Stimulated activated CD8-positive, alpha-beta memory T cell treated with anti-CD3 and anti-CD28 coated beads, Interleukin-12 subunit alpha, Interleukin-12 subunit beta, amount 100 ng/mL, for 1 hour (primary cell): Measurements from ENCODE around the gene USPL1.
"Not testable (repeated sequence)": the region's sequence is repeated elsewhere in the genome, so short reads cannot be mapped to it uniquely, and the experiment has no call there.

Experiments used
- DNase-seq: peaks from one replicate; pipeline ENCODE4 v3.0.0-alpha.2; 2020; ENCODE audit warnings: low read depth

Gene USPL1

DNA sequence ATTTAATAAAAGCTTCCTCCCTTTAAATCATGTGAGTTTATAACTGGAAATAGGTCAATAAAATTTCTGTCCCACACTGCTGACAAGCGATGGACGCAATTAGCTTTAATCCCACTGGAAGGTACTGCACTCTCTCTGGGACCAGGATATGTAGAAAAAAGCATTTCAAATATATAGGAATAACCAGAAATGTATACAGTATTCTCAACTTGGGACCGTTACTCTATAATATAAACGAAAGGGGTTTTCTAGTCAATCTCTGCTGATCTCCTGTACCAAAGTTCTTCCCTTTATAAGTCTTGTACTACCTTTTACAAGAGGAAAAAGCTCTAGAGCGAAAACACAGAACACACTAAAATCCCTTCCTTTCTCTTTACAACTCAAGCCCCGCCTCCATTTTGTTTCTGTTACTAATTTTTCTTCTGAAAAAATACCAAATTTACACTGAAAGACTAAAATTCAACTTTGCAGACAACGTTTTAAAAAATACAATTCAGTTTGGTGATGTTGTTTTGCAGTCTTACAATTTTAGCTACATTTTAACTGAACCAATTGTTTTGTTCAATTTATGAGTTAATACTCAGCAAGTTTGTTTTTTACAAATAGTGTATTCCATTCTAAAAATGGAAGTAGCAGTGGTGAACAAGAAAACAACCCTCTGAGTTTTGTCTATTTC is 1.7 kb upstream of the USPL1 start:
- no peak for DNase-seq

DNA sequence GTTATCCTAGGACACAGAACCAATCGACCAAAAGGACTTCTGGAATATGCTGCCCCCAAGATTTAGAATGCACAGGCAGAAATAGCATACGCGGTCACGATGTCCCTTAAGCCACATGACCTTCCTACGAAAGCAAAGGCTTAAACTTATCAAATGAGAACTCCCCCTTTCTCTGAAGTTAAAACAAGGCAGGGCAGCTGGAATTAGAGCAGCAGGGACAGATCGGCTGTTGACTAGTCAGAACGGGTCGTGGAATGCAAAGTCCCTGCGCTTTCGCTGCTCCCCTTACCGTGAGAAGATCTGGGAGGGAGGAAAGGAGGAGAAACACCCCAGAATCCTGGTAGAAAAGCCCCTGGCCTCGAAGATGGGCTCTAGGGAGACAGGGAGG is 799 bp upstream of the USPL1 start:
- DNase-seq, result no peak

DNA sequence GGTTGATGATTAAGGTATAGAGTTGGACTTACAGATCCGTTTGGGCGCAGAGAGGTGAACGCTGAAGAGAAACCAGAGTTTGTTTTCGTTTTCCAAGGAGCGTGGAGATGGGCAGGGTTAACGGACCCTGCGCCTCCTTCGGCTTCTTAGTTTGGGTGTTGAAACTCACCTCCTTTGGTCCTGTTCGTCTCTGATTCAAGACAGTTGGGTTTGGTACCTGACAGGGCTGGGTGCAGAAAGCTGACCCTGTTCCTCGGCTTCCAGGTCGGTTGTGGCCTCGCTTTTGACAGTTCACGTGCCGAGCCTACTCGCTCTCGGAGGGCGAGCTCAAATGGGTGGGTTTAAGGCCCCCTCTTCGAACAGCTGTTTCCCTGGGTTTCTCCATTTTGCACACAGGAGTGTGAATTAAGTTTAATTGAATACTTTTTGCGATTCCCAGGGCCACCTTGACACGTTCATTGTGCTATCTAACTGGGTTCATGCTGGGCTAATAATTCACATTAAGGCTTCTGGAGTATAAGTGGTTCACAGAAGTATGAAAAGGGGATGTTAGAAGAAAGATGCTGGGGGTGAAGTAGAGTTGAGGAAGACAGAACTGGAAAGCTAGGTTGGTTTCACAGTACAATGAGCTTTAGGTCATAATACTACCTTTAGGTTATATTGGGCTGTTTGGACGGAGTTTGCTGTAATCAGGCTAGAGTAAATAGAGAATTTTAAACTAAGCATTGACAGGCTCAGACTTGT is 638 bp downstream of the USPL1 start:
- DNase-seq, result no peak

DNA sequence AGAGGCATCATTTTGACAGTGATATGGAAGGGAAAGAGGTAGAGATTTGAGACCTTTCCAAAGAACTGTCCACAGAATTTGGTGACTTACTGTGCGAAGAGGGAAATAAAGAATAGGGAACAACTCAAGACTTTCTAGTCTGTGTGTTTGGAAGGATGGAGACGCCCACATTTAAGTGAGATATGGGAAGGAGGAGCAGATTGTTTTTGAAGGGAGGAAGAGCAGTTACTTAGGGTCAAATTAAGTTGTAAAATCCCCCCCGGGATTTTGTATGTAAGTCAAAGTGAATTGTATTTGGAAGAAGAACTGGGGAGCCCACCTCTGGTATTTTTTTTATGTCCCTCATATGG is 1.2 kb downstream of the USPL1 start:
- no peak for DNase-seq

DNA sequence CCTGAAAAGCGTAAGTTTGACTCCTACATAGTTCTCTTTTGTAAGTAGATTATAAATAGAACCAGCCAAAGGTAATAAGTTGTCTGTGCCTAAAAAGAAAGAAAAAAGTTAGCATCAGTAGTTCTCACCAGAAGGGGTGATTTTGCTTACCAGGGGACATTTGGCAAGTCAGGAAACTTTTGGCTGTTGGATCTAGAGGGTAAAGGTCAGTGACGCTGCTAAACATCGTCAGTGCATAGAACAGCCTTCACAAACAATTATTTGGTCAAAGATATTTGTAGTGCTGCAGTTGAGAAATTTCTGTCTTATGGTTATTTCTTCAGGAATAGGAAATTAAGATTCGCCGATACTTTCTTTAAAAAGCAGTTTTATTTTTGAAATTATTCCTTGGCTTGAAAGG is 2.0 kb downstream of the USPL1 start:
- no peak for DNase-seq

DNA sequence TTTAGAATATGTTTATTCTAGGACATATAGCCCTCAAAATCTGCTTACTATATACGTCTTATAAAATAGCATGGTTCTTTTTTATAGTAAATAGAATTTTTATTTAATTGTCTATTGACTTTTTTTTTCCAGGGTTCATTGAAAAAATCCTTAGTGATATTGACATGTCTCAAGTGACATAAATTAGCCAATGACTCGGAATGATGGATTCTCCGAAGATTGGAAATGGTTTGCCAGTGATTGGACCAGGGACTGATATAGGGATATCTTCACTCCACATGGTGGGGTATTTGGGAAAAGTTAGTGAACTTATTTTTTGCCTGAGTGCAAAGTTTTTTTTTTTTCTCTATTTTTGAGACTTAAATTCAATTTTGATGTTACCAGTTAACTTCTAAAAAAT is 3.2 kb downstream of the USPL1 start:
- no peak for DNase-seq

DNA sequence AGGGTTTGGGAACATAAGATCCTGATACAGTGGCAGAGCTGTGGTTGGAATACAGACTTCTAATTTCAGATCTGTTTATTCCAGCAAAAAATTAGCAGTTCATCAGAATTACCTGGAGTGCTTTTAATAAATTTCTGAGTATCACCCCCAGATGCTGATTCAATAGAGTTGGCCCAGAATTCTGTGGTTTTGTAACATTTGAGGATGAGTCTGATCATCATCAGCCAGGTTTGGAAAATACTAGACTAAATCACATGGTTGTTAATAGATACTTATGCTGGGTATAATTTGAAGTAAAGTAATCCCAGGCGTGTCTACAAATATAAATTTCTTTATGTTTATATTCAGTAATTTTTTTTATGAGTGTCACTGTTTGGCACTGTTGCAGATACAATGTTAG is 4.8 kb downstream of the USPL1 start:
- DNase-seq, result no peak

DNA sequence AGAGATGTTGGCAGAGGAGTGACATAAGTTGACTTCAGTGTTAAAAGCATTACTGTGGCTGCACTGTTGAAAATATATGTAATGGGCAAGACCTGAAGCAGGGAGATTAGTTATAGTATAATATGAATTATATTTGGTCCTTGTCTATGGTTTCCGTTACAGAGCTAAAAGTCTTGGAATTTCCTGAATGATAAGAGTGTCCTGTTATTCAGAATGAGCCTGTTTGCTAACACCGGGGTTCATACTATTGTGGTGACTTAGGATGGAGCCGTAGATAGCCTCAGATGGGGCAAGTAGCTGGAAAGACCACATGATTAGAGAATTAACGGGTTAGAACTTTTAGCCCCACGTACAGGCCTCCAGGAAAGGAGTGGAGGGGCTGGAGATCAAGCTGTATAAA is 5.7 kb downstream of the USPL1 start:
- DNase-seq, result no peak

DNA sequence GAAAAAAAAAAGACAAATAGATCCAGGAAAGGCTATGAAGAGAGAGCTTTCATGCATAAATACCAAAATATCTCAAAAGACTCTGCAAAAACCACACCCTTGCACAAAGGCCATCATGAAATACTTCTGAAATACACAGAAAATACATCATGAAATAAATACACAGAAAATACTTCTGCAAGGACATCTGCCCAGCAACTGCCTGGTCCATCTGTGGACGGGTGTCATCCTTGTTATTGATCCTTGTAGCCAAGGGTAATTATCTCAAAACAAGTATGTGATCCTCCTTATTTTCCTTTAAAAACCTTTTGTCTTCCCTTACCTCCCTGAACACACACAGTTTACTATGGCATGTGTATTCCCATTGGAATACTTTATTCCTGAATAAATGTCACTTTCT is 6.9 kb downstream of the USPL1 start:
- DNase-seq, result no peak

DNA sequence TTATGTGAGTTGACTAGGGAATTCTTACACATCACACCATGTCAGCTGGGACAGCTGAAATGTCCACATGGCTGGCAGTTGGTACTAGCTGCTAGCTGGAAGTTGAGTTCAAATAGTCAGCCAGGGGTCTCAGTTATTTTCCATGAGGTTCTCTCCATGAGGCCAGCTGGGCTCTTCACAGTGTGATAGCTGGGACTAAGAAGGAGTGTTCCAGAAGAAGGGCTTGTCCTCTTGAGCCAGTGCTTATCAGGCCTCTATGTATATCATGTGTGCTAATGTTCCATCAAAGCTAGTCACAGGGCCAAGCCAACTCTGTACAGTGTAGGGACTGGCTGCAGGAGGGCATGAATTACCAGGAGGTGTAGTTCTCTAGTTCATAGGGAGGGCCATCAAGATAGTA is 11.8 kb downstream of the USPL1 start:
- DNase-seq, result no peak

DNA sequence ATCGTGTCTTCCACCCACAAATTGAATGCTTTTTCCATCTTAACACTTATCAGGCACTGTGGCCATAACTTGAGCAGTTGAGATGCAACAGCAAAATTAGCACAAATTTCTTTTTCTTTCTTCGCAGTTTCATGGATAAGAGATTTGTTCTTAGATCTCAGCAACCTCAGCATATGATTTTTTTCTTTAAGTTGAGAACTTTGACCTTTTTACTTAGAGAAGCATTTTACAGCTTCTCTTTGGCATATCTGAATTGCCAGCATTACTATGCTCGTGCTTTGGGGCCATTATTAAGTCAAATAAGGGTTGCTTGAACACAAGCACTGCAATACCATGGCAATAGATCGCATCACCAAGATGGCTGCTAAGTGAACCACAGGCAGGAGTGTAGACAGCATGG is 16.1 kb downstream of the USPL1 start:
- DNase-seq, result no peak

DNA sequence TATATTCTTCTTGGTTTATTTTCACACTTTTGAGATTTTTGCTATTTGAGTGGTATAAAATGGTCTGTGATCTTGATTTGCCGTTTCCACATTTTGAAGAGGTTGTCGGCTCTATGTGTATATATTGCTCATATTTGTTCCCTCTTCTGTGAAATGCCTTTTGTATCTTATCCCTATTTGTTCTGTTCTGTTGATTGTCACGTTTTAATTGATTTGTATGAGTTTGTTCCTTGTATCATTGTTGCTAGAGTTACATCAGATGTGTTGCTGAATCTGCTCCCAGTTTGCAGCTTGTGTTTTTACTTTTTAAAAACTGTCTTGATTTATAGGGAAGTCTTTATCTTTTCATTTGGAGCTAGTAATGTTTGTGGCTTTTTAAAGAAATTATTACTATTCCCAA is 17.1 kb downstream of the USPL1 start:
- DNase-seq, result no peak

DNA sequence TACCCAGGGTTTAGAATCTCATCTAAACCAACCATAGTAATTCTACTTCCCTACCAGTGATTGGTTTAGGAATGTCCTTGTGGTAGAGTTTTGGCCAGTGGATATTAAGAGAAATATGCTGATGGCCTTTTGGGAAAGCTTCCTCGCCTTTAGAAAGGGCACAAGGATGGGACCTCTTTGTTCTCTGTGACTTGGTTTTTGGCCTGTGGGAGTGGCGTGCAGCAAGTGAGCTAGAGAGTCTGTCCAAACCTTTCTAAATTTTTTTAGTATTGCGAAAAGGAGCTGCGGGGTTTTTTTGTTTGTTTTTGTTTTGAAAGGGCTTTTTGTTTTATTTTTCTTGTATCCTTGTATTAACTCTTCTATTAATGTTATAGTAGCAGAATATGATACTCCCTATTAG is 20.6 kb downstream of the USPL1 start:
- no peak for DNase-seq

DNA sequence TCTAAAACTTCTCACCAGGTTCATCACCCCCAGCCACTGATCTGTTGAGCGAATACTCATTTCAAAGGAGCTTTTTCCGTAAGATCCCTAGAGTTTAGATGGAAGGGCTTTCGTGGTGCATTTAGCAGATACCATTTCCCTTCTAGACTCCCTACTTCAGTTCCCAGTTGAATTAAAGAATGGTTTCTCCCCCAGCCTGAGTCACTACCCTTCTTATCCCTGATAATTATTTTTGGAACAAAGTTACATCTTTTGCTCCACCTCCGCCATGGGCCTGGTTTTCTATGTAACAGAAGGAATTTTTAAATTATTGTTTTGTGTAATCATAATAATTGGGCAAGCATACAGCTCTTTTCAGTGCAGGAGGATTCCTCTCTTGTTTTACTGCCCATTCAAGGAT is 22.0 kb downstream of the USPL1 start:
- DNase-seq, result no peak

DNA sequence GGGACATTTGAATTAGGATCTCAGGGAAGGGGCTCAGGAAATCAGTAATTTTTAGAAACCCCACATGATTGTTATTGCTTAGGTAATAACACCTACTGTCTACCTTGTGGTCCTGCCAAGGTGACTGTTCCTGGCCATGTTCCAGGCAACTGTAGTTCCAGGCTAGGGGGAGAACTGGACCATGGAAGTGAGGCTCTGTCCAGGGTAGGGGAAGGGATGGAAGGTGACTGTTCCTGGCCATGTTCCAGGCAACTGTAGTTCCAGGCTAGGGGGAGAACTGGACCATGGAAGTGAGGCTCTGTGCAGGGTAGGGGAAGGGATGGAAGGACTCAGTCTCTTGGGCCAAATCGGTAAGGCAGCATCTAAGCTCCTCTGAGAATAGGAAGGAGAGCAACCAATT is 23.5 kb downstream of the USPL1 start:
- DNase-seq, result not testable (repeated sequence)

DNA sequence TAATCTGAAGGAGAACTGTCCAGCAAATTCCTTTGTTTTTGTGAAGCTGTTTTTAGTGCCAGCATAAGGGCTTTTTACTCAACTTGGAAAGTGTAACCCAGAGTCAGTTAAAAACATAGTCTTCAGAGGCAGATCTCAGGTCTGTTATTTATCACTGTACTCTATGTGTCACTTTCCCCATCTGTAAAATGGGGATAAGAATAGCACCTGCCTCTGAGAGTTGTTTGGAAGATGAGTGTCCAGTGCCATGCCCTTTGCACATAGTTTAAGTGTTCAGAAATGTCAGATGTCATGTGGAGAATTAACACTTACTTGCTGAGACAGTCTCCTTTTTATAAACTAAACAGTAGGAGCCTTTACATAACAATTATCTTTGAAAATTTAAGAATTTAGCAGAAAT is 27.9 kb downstream of the USPL1 start:
- no peak for DNase-seq

DNA sequence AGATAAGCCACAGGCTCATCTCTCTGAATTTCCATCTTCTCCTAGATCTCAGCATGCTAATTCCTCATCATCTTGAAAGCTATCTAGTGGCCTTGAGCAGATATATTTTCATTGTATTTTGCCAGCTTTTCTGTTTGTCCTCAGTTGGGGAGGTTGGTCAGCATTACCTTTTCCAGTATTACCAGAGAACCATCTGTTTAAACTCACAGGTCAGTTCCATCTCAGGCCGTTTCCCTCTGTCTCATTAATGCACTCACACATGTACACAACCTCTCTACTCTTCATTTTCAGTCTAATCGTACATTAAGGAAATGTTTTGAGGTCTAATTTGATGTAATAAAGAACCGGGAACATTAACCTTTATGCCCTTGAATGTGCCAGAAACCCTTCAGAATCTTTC is 29.7 kb downstream of the USPL1 start:
- DNase-seq, result no peak

DNA sequence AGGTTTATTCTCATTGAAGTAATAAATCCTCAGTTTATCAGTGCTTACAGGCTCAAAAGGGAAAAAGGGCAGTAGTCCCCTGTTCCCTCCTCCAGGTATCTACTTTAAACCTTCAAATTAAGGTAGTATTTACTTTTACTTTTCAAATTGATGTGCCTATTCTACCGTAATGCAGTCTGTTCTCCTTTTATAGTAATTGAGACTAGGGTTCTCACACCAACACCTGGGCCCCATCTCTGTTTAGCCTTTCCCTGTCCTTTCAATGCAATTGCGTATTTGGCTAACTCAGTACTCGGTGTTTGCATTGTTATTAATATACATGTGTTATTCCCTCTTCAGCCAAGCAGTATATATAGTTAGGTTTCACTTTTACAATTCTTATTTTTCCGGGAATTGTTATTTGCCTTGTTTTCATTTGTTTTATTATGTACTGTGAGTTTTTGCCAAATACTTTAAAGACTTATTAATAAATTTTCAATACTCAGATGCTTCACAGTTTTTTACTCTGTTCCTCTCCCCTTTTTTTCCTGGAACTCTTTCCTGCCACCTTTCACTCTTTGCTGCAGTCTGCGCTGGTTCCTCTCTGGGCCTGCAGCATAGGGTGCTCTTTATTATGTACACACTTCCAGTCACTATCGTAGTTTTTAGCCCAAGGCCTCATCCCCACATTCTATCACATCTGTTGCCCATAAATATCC is 30.3 kb downstream of the USPL1 start:
- no peak for DNase-seq

DNA sequence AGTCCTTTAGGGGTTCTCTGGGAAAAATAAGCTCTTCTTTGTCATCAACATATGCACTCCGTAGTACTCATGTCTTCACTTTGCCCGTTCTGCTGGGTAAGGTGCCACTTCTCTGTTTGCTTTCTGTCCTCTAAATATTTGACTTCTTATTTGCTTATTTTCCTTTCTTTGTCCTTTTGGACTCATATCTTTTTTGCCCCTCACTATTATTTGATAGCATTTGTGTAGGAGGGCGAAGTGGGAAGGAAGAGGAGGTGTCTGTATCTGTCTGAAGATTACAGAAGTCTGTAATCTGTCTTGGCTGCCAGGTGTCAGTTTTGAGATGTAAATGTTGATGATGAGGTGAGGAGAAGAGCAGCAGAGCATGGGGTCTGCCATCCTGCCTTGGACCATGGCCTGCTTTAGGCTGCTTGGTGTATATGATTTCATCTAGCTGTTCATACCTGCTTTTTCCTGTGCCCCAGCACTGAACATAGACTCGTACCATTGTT is 30.8 kb downstream of the USPL1 start:
- DNase-seq, result no peak

DNA sequence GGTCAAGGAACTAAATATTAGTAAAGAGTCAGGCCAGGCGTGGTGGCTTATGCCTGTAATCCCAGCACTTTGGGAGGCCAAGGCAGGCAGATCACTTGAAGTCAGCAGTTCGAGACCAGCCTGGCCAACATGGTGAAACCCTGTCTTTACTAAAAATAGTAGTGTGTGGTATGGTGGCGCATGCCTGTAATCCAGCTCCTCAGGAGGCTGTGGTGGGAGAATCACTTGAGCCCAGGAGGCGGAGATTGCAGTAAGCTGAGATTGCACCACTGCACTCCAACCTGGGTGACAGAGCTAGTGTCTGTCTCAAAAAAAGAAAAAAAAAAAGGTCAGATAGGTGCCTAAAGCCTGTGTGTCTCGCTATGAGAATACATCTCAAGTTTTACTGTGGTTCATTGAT is 33.9 kb downstream of the USPL1 start:
- not testable (repeated sequence) for DNase-seq

DNA sequence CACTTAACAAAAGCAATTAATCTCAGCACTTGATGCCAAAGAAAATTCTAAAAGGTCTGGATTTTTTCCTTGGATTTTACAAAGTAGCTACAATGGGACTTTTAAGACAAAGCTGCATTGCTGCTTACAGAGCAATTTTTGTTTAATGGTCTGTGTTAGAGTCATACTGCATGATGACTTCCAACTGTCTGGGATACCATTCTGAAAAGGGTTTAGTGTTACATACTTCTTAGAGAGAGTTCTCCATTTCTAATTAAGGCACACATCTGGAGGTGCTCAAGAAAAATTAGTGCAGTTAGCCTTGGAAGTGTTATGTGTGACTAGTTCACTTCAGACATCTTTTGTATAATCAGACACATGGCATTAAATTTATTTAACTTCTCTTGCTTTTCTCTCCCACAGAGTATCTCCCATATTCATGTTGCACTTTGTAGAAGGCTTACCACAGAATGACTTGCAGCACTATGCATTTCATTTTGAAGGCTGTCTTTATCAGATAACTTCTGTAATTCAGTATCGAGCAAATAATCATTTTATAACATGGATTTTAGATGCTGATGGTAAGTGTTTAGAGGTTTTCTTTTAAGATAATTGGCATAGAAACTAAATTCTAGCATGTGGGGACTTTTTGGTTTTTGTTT is 35.1 kb downstream of the USPL1 start:
- DNase-seq, result no peak

DNA sequence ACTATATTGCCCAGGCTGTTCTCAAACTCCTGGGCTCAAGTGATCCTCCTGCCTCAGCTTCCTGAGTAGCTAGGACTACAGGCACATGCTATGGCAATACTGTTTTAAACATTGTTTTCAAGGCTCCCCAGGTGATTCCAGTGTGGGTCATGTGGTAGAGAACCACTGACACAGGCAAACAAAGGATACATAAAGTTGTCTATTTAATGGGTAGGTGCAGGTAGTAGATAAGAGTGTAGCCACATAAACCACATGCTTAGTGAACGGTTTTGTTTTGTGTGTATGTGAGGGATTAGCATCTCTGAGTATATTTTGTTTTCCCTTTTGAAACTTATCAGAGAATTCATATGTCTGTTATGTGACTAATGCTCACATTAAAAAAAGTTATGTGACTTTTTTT is 36.7 kb downstream of the USPL1 start:
- DNase-seq, result no peak

DNA sequence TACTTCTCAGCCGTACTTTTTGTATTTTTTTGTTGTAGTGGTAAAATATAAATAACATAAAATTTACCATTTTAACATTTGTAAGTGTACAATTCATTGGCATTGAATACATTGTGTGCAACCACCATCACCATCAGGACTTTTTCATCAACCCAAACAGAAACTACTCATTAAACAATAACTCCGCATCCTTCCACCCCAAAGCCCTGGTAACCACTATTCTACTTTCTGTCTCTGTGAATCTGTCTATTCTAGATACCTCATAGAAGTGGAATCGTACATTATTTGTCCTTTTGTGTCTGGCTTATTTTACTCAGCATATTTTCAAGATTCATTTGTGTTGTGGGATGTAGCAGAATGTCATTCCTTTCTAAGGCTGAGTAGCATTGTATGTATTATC is 38.5 kb downstream of the USPL1 start:
- DNase-seq, result no peak
